Upper lobe of left lung (tissue), 4 donors: ENCODE results near the gene SLC47A1.

Experiments used
- CTCF ChIP-seq, 6 experiments: fragments of 450-650 bp in 4 of 6; fragments of 200-600 bp in 2 of 6; sonication (generic) in 2 of 6; IDR thresholded peaks; one replicate each; pipeline ENCODE4 v1.5.1; 2016 to 2019; ENCODE audit warnings: antibody characterized with exemption in 6 of 6
- POLR2A ChIP-seq, 4 donors: fragments of 450-650 bp; IDR thresholded peaks; one replicate each; pipeline ENCODE4 v1.5.1; 2016 to 2017; ENCODE audit warnings: antibody characterized with exemption in 4 of 4, mild to moderate bottlenecking in 2 of 4

GRCh38 chr17:19531780-19532501 is 1.7 kb upstream of the SLC47A1 start:
- TF ChIP-seq CTCF (IDR thresholded peaks at IDR 0.05) (no peak), POLR2A (IDR thresholded peaks at IDR 0.05) (no peak)
